T-helper 1 cell treated with Interleukin-12 subunit alpha and Interleukin-12 subunit beta and Interleukin-4 antibody, amounts not matched to agents 30 μg/mL and 1 μg/mL, for 36 hours (primary cell): ENCODE data around the gene ATIC.

Source experiments
- H3K27ac Mint-ChIP-seq: one replicate; pipeline ENCODE4 v1.8.0; 2021; ENCODE audit warnings: mild to moderate bottlenecking, mixed read lengths
- H3K27me3 Mint-ChIP-seq: one replicate; pipeline ENCODE4 v1.8.0; 2021; ENCODE audit warnings: low read depth, mixed read lengths
- H3K36me3 Mint-ChIP-seq: one replicate; pipeline ENCODE4 v1.8.0; 2021; ENCODE audit warnings: low read depth, mixed read lengths
- H3K4me1 Mint-ChIP-seq: one replicate; pipeline ENCODE4 v1.8.0; 2021; ENCODE audit warnings: low read depth, mixed read lengths
- H3K4me3 Mint-ChIP-seq: one replicate; pipeline ENCODE4 v1.8.0; 2021; ENCODE audit warnings: mild to moderate bottlenecking, moderate library complexity, mixed read lengths
- H3K9me3 Mint-ChIP-seq: one replicate; pipeline ENCODE4 v1.8.0; 2021; ENCODE audit warnings: mixed read lengths

ATIC gene

GRCh38 chr2:215399067-215399716 lies 87.3 kb downstream of the ATIC start:
- Mint-ChIP-seq H3K9me3 (no peaks in the 10 kb centered on the region), H3K27ac (no peak overlapping the region), H3K4me3 (no peak overlapping the region), H3K27me3 (peaks cover 4% of the 10 kb centered on the region), H3K36me3 (no peaks in the 10 kb centered on the region), H3K4me1 (peaks cover 1% of the 10 kb centered on the region)
